CD4-positive, alpha-beta T cell treated with Interleukin-6 for 4 hours (primary cell): ENCODE measurements around the gene COTL1.
"Not testable (repeated sequence)": the region's sequence is repeated elsewhere in the genome, so short reads cannot be mapped to it uniquely, and the experiment has no call there.

Experiments
- DNase-seq: peaks from one replicate; pipeline ENCODE4 v3.0.0-alpha.2; 2020; ENCODE audit warnings: mixed read lengths

COTL1 gene

DNA sequence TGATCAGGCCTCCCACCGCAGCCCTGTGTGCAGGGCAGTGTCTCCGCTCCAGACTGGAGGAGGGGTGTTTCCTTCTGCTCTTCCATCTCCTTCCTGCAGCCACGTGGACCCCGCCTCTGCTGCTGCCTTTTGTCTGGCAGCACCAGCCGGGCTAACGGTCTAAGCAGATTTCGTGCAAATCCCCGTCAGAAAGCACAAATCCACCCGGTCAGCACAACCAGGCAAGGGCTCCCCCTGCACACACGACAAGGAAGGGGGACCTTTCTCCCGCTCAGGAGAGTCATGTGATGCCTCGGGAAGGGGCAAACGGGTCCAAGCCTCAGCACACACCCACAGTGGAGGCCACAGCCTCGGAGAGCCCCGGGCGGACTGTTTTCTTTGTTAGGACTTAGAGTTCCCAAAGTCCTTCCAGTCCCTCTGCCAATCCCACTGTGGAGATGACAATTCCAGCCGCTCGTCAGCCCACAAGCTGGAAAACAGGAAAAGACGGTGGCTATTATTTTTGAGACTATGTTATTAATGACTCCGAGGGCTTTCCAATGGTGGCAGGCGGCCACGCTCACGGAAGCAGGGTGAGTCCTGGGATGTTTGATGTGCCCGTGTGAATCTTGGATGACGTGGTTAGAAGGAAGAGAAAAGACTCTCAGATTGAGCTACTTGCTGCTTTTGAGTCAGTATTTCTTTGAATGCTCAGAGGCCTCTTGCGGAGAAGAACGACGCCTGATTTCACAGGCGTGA is 90.9 kb downstream of the COTL1 start:
- DNase-seq, result no peak

- DNase-seq, result not testable (repeated sequence)
Observed at GRCh38 chr16:84524941-84525581, 92.8 kb downstream of the COTL1 start.

GRCh38 chr16:84524346-84524920 is 93.4 kb downstream of the COTL1 start:
- DNase-seq, result no peak

- no peak for DNase-seq
Observed at GRCh38 chr16:84521497-84521770, 96.4 kb downstream of the COTL1 start.

DNA sequence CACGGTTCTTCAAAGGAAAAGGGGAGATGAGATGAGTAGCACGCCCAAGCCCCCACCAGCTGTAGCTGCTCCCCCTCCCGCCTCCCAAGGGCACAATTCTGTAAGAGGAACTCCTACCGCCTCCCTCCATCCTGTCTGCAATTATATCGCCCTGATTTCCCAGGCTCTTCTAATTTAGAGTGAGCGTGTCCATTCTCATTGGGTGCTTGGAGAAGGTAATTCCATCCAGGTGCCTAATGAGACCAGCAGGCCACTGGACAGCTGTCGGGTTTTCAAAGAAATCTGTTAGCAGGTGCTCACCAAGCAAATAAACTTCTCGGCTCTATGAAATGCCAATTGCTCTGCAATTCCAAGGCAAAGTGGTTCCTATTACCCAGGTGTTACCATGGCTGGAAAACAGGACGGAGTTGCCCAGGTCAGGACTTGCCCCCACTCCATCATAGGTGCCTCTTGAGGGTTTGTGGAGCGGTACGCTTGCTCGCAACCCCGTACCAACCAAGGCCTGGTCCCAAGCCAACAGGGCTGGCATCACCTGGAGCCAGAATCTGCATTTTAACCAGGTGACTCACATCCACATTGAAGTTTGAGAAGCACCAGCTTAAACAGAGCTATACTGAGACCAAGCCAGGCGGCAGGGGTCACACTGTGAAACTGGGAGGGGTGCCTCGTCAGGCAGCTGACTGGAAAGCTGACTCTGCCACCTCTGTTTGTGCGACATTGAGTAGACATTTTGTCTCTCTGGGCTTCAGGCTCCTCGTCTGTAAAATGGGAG is 97.0 kb downstream of the COTL1 start:
- no peak for DNase-seq

DNA sequence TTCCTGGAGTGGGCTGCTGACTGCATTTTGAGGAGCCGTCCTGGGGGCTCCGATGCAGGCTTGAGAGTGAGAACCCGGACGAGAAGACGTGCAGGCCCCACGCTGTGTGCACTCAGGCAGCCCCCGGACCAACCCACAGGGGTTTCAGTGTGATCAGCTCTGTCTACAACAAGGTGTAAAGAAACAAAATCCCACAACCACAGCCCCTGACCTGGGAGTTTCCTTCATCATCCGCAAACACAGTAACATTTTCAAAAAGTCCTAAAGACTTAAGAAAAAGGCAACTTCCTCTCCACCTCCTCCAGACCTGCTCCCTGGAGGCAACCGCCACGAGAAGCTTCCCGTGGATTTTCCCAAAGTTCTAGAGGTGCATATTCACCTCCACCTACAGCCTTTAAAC is 98.0 kb downstream of the COTL1 start:
- no peak for DNase-seq

- peak; percentile 77 for DNase-seq
Observed at GRCh38 chr16:84518804-84519341, 99.0 kb downstream of the COTL1 start.

DNA sequence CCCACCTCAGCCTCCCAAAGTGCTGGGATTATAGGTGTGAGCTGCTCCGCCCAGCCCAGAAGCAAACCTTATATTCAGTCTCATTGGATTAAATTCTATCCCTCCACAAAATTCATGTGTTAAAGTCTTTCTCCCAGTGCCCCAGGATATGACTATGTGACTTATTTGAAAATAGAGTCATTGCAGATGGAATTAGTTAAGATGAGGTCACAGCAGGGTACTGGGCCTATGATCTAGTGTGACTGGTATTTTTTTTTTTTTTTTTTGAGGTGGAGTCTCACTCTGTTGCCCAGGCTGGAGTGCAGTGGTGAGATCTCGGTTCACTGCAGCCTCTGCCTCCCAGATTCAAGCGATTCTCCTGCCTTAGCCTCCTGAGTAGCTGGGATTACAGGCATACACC is 99.7 kb downstream of the COTL1 start:
- not testable (repeated sequence) for DNase-seq

GRCh38 chr16:84517366-84517765 is 100.5 kb downstream of the COTL1 start:
- no peak for DNase-seq
